WERI-Rb-1 (cell line): ENCODE results near the gene PRXL2C.

ENCODE experiments used
- DNase-seq: peaks from one replicate; pipeline ENCODE4 v3.0.0-alpha.2; 2020
- H3K27ac ChIP-seq: fragments of 250-450 bp; sonication (Bioruptor Pico); 2 replicates; pipeline ENCODE4 v1.5.1; 2020; ENCODE audit warnings: mild to moderate bottlenecking, moderate library complexity
- H3K27me3 ChIP-seq: fragments of 250-450 bp; sonication (Bioruptor Pico); 2 replicates; pipeline ENCODE4 v1.5.1; 2021; ENCODE audit warnings: mild to moderate bottlenecking, low read depth, moderate library complexity; ENCODE audit not compliant: insufficient read depth, severe bottlenecking
- H3K36me3 ChIP-seq: fragments of 250-450 bp; sonication (Bioruptor Pico); 2 replicates; pipeline ENCODE4 v1.5.1; 2020; ENCODE audit warnings: mild to moderate bottlenecking, moderate library complexity
- H3K4me3 ChIP-seq: 2 replicates; pipeline ENCODE4 v1.5.1; 2011; ENCODE audit warnings: low read depth, mild to moderate bottlenecking, control low read depth, low read length
- H3K9me3 ChIP-seq: fragments of 250-450 bp; sonication (Bioruptor Pico); 2 replicates; pipeline ENCODE4 v1.5.1; 2021; ENCODE audit warnings: mild to moderate bottlenecking, moderate library complexity; ENCODE audit not compliant: severe bottlenecking
- TF ChIP-seq, protein P1 (sequence below): IDR thresholded peaks from 2 replicates; pipeline ENCODE4 v1.5.1; 2011; ENCODE audit warnings: low read depth, mild to moderate bottlenecking, control low read depth, inconsistent platforms, low read length

PRXL2C gene

DNA sequence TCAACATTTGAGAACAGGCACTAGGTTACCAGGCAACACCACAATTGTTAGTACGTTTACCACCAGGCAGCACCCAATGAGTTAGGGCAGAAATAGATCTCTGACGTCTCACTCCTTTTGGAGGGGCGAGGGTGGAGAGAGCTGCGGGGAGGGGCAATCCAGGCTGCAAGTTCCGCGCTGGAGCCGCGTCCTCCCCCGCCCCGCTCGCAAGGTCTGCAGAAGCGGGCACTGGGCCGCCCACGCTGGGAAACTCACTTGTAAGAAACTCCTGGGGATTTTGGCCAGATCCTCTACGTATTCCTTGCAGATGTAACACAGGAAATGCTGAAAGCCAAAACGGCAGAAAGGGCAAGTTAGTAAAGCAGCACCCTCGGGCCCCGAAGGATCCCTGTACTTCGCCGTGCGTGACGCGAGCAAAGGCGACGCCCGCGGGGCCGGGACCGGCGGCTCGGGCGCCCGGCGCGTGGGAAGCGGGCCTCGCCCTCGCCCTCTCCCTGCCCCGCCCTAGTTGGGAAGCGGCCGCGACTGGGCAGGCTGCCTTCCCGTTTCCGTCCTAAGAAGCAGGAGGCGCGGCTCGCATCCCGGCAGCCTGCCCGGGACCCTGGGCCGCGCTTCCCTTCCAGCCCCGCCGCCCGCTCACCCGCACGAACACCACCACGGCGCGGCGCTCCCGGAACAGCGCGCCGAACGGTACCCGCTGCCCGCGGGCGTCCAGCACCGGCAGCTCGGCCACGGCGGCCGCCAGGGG is 493 bp downstream of the PRXL2C start:
- no peaks in the 10 kb centered on the region for H3K9me3 ChIP-seq
- H3K36me3 ChIP-seq: peaks cover 7% of the 10 kb centered on the region; the same call in 1 of the 2 replicates
- peak overlapping the region; percentile 73 for H3K27ac ChIP-seq
- peak; percentile 79 for DNase-seq
- H3K4me3 ChIP-seq: peak overlapping the region; percentile 89
- H3K27me3 ChIP-seq: no peaks in the 10 kb centered on the region
- TF ChIP-seq, protein P1, sequence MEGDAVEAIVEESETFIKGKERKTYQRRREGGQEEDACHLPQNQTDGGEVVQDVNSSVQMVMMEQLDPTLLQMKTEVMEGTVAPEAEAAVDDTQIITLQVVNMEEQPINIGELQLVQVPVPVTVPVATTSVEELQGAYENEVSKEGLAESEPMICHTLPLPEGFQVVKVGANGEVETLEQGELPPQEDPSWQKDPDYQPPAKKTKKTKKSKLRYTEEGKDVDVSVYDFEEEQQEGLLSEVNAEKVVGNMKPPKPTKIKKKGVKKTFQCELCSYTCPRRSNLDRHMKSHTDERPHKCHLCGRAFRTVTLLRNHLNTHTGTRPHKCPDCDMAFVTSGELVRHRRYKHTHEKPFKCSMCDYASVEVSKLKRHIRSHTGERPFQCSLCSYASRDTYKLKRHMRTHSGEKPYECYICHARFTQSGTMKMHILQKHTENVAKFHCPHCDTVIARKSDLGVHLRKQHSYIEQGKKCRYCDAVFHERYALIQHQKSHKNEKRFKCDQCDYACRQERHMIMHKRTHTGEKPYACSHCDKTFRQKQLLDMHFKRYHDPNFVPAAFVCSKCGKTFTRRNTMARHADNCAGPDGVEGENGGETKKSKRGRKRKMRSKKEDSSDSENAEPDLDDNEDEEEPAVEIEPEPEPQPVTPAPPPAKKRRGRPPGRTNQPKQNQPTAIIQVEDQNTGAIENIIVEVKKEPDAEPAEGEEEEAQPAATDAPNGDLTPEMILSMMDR: peak; percentile 29; the same call in 1 of the 2 replicates

DNA sequence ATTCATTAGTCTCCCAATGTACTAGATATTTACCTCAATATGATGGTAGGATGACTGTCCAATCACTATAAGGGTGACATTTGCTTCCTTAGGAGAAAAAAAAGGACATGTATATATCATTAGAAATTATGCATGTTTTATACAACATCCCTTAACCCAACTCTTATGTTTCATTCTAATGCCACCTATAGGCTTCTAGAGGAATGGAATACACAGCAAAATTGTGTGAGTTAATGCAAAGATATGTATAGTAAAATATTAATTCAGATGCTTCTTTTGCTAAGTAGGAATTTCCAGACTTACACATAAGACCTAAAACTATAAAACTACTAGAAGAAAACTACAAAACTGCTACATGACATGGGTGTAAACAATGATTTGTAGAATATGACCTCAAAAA is 3.5 kb downstream of the PRXL2C start:
- no peak overlapping the region for H3K4me3 ChIP-seq
- H3K27ac ChIP-seq: no peak overlapping the region
- no peaks in the 10 kb centered on the region for H3K9me3 ChIP-seq
- H3K36me3 ChIP-seq: peaks cover 21% of the 10 kb centered on the region
- TF ChIP-seq, protein P1: peak; percentile 27; the same call in 1 of the 2 replicates
- H3K27me3 ChIP-seq: no peaks in the 10 kb centered on the region
- no peak for DNase-seq

DNA sequence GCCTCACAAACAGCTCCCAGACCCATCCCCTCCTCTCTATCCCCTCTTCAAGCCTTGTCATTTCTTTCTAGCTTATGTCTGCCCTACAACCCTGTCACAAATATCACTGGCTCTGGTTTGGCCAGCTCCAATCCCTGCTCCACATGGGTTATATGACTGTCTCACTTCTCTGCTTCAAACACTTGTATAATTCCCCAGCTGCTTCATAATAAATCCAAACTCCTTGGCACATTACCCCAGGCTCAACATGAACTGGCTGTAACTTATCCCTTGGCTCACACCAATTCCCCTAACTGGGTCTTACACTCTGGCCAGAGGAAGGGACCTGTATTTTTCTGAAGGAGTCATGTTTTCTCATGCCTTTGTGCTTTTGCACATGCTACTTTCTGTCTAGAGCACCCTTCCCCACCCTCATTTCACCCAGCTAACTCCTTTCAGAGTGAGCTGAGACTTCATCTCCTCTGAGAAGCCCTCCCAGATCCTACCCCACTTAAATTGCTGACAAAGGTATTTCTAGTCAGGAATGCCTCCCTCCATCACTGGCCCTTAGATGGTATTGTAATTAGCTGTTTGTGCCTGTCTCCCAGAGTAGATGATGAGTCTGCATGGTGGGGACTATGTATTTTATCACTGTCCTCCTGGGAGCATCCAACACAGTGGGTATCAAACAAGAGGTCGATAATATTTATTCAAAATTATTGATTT is 5.3 kb downstream of the PRXL2C start:
- H3K9me3 ChIP-seq: no peaks in the 10 kb centered on the region
- DNase-seq: no peak

DNA sequence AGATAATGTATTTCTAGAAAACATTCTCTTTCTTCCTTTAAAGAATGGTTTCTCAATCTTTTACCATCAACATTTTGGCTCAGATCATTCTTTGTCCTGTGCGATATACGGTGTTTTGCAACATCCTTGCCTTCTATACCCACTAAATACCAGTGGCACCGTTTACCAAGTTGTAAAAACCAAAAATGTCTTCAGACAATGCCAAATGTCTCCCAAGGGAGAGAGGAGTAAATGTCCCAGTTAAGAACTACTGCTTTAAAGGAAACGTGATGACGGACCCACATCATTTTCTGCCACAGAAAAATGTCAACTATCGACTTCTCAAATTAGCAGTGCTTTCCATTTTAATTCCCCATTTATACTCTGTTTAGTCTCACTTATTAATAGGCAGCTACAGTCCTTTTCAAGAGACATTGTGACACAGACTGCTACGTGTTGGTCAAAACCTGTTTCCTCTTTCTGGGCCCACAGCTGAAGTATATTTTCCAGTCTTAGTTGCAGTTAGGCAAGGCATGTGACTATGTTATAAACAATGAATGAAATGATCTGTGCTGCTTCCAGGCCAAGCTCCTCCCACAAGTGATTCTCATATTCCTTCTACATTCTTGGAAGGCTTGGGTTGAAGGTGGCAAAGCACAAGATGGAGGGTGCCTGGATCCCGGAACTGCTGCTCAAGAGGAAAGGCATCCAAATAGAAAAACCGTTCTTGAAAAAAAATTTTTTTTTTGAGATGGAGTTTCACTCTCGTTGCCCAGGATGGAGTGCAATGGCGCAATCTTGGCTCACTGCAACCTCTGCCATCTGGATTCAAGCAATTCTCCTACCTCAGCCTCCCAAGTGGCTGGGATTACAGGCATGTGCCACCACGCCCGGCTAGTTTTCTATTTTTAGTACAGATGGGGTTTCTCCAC is 8.8 kb downstream of the PRXL2C start:
- no peak overlapping the region for H3K4me3 ChIP-seq
- peaks cover 51% of the 10 kb centered on the region for H3K36me3 ChIP-seq
- TF ChIP-seq, protein P1: no peak
- 0 out of 2 replicates have a peak overlapping the region, but pooled peaks have one; percentile 5 for H3K27ac ChIP-seq
- H3K27me3 ChIP-seq: no peaks in the 10 kb centered on the region
- no peak for DNase-seq
- no peaks in the 10 kb centered on the region for H3K9me3 ChIP-seq

More for the DNA sequence above, 5.3 kb downstream of the PRXL2C start:
- Histone ChIP-seq H3K27ac (no peak overlapping the region), H3K27me3 (no peaks in the 10 kb centered on the region), H3K36me3 (peaks cover 36% of the 10 kb centered on the region), H3K4me3 (no peak overlapping the region)
- TF ChIP-seq, protein P1: no peak

DNA sequence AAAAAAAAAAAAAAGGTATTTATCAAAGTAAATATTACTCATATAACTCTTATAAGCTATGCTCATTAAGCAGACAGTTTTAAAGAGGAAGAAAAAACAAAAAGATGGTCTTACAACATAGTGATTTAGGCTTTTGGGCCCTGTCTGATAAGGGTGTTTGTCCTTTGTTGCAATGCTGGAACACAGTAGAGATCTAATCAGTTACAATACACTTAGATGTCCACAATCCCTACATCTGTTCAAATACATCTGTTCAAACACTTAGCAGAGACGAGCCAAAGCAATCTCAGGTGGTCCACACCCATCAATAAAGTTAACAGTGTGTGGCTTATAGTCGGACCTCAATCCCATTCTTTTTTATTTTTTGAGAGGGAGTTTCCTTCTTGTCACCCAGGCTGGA is 11.0 kb downstream of the PRXL2C start:
- H3K4me3 ChIP-seq: no peak overlapping the region
- TF ChIP-seq, protein P1: no peak
- H3K9me3 ChIP-seq: no peaks in the 10 kb centered on the region
- H3K36me3 ChIP-seq: peaks cover 46% of the 10 kb centered on the region
- DNase-seq: no peak
- no peaks in the 10 kb centered on the region for H3K27me3 ChIP-seq
- H3K27ac ChIP-seq: no peak overlapping the region
